CD4-positive, alpha-beta T cell treated with Interleukin-17A for 4 hours (primary cell): ENCODE measurements around the gene FSHR.

Experiments used
- DNase-seq: peaks from one replicate; pipeline ENCODE4 v3.0.0-alpha.2; 2020; ENCODE audit warnings: mixed read lengths

FSHR gene

DNA sequence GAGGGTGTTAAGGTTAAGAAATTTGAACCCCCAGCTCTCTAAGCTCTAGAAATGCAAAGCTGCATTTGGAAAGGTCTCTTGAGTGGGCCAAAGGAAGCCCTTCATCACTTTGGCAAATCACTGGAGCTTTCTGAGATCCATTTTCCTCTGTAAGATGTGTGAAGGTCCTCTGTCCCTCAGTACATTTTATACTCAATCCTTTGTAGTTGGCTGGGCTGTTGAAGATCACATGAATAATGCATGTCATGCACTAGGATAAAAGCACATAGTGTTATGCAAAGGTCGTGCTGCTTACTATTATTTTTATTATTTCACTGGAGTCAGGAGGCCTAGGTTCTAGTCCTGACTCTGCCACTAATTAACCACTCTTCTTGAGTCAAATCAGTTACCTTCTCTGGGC is 124.9 kb downstream of the FSHR start:
- DNase-seq, result no peak

DNA sequence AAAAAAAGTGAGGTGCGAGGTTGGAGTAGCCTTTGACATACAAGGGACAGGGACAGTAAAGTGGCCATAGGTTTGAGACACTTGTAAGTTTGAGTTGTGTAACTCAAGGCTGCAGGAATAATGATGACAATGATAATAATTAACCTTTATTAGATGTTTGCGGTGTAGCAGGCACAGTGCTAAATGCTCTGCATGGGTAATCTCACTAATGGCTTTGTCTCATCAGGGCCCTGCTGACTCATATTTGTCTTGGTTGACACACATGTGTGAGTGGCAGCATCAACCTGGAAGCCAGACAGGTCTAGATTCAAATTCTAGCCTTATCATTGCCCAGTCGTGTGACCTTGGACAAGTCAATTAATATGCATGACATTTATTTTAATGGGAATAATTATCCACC is 126.2 kb downstream of the FSHR start:
- DNase-seq, result no peak

DNA sequence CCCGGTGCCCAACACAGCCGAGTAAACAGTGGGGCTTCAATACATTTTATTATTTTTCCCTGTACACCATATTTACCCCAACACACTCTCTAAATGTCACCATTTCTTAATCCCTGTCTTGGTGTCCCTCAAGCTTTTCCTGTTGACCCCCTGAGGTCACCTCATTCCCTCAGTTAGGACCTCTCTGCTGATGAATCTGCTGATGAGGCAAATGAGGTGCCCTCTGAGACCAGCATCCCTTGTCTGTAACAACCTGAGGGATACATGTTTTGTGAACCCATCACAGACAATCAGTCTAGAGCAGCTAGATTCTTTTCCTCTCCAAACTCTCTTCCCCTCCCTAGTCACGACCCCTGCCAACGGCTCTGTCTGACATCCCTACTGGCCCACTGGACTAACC is 127.6 kb downstream of the FSHR start:
- no peak for DNase-seq

DNA sequence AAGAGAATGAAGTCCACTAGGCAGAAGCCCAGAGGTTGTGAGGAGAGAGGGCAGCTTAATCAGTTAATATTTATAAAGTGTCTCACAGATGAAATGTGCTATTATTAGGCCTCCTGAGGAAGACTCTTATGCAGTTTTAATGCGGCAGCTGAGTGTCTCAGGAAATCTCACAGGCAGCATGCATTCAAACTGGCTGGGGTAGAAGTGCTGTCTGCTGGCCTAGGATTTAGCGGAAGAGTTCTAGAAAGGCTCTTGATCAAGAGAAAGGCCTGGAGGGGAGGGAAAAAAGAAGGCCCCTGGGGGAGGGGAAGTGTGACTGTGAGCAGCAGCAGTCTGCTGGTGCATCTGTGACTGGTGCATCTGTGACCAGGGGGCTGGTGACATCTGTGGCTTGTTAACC is 133.0 kb downstream of the FSHR start:
- no peak for DNase-seq

DNA sequence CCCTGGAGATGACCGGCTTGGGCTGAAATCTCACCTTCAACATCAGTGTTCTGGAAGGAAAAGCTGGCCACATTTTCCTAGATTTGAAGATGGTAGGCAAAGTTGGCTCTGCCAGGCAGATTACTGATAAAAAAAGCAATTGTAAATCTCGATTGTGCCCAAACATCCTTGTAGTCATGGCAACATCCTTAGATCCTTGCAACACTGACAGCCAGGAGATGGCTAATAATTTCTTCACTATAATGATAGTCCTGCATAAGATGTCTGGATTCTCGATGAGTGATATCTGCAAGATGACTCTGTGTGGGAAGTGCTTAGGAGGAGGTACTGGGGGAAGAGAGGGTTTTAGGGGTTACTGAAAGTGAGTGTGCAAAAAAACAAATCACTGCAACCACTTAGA is 149.1 kb downstream of the FSHR start:
- no peak for DNase-seq

DNA sequence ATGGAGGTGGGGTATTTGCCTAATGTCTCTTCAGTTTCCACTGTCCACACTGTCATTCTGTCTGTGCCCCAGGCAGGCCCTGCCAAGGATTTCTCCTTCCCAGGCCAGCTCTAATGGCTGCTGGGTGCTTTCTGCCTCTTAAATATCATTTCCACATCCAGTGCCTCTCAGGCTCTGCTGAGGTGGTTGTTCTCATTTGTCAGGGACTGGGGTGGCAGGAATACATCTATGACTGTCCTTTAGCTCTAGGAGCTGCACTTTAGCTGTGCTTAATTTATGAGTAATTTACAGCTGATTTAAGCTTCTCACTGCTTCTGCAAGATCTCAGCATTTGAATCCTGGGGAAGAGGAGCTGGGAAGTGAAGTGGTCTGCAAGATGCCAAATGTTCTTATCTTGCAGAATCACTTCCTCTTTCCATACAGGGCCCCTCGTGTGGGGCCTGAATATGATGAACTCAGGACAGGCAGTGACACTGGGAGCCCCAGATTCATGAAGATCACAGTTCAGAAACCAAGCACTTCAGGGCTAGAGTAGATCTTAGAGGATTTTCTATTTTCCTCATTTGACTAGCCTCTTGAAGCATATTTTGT is 150.2 kb downstream of the FSHR start:
- no peak for DNase-seq

DNA sequence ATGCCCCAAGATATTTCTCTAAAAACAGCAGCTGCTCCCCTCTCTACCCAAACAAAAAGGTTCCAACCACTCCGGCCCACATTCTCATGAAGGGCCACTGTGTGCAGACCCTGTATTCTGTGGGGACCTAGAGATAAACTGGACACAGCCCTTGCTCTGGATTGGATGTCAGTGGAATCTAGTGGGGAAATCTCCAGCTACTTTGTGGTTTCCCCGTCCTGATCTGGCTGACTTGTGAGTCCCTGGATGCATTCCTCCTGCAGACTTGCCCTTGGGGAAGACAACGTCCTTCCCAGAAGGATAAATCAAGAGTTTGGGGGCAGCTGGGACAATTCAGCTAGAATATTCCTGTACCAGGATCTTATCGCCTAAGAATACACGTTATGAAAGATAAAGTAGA is 151.1 kb downstream of the FSHR start:
- no peak for DNase-seq

DNA sequence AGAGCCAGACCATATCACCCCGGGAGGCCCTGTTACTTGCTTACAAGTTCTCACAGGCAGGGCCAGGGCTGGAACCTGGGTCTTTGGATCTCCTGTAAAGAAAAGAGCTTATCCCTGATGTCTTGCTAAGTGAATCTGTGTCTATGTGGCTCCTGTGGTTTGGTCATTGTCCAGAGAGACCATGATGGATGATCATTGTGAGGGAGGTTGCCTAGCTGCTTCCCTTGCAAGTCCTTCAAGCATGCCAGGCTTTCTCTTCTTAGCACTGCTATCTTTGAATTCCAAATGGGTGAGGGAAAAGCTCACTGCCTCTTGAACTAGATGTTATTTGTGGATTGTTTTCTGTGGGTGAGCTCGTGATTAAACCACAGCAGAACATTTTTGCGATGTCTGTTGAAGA is 151.6 kb downstream of the FSHR start:
- DNase-seq, result no peak

DNA sequence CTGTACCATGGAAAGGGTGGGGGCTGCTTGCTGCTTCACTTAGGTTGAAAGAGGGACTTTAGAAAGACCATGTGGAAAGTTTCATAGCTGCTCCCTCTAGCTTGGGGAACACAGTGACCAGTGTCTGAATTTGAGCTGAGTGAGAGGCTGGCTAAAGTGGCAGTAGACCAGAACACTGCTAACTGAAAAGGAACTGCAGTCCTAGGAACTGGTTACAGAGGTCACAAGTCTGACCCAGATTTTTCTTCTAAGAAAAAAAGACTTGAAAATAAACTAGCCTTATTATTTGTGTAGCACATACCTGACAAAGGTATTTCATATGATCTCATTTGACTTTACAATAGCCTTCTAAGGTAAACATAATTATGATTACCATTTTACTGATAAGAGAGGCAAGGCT is 153.6 kb downstream of the FSHR start:
- no peak for DNase-seq

DNA sequence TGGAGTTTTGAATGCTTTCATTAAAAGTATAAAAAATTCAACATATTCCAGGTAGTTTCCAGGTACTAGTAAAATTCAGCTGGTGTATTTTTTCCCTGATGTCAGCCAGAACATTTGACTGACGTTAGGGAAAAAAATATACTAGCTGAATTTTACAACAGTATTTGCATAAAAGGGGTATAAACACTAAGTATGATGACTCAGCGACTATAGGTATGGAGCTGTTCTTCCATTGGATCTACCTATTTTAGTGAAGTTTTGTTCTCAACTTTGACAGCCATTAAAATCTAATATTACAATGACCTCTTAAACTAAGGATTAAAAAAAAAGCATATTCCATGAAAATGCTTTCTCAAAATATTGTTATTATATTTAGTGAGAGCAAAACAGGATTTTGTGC is 155.9 kb downstream of the FSHR start:
- no peak for DNase-seq

DNA sequence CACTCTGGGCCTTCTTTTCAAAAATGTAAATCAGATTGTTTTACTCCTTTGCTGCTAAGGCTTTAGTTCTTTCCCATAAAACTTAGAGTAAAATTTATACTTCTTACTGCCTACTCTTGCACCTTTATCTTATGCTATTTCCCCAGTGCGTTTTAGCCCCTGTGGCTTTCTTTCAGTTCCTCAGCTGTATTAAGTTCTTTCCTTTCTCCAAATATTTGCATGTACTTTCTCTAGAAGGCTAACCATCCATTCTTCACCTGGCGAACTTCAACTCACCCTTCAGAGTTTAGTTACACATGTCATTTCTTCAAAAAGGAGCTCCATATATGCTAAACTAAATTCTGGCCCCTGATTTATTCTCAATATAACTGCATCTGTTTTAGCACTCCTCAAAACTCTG is 160.7 kb downstream of the FSHR start:
- no peak for DNase-seq

DNA sequence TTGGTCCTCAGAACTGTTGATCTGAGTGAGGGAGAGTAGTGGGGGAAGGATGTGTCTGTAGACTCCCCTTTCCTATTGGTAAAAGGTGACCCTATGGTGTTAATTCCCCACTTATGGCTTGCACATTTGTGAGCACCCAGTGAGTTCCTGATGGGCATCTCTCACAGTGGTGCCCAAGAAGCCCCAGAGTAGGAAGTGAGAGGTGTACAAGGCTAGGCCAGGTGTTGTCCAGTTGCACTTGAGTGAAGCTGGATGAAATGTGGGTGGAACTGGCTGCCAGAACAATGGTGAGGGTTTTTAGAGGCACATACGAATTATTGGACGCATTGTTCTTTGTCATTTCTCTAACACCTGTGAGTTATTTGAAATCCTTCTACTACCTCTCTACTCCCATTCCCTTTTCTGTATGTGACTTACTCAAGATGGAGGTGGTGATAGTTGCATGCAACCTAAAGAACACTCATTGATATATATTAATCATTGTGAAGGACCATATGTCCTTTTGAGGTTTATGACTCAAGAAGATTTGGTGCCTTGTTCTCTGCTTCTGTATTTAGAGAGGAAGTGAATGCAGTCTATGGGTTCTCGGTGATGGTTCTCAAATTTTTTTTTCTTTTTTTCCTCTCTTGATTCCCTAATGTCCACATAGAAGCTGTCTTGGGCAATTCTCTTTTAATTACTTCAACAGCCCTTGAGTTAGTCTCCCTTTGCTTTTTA is 162.7 kb downstream of the FSHR start:
- no peak for DNase-seq

DNA sequence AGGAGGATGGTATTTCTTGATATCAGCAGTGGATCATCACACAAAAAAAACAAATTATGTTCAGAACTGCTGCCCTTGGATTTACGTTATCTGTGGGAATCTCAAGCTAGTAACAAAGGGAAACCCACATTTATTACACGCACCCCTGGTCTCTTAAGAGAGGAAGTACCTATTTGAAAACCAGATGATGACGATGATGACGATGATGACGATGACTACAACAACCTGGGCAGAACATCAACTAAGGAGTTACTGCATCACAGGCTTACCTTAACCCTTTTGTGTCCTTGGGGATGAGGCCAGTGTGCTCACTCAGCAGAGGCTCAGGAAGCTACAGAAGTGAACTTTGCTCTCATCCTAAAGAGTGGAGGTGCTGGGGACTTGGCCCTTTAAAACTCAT is 169.4 kb downstream of the FSHR start:
- no peak for DNase-seq

DNA sequence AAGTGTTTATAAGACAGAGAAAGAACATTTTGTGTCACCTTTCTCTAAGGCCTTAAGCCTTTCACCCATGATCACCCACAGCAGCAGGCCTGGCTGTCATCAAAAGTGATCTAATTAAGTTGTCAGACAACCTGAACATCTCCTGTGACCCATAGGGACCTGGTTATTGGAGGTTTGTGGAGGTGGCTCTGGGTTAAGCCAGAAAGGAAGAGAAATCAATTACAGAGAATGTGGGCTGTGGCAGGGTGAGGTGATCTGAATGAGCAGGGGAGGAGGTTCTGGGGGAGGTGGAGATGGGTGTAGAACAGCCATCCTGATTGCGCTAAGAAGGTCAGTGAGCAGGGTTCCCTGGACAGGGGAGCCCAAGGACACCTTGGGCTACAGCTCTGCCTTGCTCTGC is 170.8 kb downstream of the FSHR start:
- DNase-seq, result no peak

DNA sequence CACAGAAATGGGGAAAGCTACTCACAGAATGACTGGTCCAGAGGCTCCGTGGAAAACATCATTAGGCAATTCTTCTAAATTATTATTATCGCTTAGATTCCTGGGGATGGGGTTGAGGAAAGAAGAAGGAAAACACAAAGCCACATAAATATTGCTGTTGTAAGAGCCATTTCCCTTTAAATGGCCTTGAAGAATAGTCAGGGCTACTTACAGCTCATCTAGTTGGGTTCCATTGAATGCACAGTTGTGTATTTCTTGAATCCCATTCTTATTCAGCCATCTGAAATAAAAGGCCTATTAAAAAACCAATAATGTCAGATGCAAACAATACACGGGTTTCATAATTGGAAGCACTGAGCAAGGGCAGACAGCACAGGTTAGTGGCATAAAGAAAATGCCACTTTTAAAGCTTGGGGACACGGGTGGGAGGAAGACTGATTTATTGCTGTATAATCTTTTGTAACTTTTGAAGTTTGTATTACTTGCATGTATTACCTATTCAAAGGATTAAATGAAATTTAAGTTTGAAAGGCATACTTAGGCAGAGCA is 171.4 kb downstream of the FSHR start:
- DNase-seq, result no peak

DNA sequence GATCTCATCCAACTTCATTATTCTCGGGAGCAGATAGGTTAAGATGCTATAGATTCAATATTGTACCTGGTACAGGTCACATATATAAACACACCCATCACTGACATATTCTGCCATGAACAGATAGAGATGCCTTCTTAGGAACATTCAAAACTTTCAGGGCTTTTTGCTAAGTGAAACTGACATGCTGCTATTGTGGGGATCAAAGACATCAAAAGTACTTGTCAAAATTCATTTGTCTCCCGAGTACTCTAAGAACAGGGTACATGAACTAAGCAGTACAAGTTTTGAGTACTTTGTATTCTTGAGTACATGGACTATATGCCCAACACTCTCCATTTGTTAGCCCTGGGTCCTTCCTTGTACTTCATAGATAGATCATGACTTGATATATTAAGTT is 173.5 kb downstream of the FSHR start:
- no peak for DNase-seq

DNA sequence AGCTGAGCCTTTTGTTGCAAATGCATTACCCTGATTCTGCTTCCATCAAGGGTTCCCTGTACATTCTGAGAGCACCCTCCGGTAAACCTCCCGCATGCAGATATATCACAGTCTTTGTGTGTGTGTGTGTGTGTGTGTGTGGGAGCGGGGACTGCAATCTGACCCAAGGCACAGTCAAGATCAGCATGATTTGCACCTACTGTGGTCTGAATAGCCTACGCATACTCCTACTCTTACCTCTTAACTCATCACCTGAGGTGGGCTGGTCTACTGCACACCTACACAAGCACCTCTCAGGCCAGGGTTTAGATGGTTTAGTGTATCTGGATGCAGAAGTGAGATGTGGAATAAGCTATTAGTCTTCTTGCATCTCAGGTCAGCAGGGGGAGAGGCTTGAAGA is 174.6 kb downstream of the FSHR start:
- DNase-seq, result no peak

DNA sequence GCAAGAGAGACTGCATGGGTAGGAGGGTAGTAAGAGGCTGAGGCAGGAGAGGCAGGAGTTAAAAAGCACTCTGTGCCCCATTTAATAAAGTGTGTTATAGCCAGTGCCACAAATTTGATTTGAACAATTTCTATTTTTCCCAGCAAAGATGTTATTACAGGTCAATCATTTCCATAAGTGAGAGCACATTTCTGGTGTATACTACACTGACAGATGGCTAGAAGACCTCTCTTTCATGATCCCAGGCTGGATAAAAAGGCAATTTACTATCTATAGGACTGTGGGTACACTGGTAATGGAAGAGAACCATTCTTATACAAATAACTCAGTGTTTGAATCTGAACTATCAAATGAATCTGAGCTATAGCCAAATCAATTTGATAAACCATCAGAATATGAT is 176.2 kb downstream of the FSHR start:
- DNase-seq, result no peak

DNA sequence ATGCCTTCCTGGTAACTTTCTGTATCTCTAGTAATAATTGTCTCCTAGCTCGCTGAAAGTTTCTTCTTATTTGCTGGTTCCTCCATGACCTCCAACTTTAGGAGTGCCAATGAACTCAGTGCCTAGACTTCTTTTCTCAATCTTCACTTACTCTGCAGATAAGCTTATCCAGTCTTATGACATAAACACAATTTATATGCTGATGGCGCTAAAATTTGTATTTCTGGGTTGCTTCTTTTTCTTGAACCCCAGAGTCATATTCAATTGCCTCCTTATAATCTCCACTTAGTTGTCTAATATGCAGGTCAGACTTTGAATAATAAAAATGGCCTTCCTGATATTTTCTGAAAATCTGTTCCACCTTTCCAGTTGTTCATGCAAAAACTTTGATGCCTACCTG is 182.5 kb downstream of the FSHR start:
- DNase-seq, result no peak

DNA sequence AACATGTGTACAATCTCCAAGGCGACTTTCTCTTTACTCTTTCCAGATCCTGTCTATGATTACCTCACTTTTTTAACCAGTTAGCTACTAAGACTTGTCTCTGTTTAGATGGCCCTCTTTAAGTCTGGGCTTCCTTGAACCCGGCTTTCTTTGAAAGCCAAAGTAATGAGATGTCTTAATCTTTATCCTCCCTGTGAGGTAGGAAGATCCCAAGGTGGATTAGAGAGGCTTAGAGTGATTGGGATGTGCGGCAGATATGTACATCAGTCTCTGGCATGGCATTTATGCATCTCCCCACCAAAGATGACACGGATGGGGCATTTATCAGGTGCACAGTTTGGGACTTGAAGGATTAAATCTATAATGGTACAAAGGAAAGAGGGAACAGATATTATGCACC is 186.3 kb downstream of the FSHR start:
- no peak for DNase-seq

DNA sequence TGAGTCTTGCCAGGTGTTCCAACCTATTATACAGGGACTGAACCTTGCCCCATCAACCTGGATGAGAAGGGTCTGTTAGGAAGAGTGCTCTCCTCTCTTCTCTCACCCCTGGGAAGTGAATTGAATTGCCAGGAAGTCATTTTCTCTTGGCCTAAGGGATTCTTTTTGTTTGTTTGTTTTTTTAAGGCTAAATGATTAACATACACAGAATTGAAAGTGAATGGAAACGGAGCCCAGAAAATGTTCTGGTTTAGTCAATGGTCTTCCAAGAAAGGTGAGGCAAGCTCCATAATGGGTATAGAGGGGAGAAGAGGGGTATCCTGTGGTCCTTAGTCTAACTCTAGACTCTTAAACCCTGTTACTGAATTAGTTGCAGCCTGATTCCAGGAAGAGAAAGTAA is 189.1 kb downstream of the FSHR start:
- no peak for DNase-seq

DNA sequence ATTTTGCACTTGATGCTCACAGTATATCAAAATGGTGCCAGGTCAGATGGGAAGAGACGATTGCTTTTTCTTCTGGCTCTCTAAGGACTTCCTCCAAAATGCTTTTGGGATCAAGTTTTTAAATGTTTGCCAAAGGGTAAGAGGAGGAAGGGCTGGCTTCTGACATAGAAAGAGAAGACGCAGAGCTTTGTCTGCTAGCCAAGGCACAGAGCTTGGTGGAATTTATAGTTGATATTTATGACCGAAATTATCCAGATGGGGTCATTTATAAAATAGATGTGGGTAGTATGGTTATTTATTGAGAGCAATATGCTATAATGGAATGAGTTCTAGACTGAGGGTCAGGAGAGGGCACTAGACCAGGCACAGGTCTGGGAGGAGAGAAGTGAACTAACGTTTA is 193.3 kb downstream of the FSHR start:
- DNase-seq, result no peak

DNA sequence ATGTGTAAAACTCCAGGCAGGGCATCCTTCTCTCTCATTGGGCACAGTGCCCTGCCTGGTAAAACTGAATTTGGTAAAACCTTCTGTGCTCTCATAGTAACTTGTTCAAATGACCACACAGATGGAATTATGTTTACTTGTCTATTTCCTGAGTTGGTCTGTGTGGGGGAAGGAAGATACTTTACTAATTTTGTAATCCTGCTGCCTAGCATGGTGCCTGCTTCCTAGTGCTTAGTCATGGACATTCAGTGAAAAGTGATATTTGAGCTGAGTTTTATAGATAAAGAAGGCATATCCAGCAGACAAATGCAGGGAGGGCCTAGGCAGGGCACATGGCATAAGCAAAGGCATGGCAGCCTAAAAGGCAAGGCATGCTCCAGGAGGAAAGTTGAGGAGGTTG is 199.4 kb downstream of the FSHR start:
- no peak for DNase-seq

DNA sequence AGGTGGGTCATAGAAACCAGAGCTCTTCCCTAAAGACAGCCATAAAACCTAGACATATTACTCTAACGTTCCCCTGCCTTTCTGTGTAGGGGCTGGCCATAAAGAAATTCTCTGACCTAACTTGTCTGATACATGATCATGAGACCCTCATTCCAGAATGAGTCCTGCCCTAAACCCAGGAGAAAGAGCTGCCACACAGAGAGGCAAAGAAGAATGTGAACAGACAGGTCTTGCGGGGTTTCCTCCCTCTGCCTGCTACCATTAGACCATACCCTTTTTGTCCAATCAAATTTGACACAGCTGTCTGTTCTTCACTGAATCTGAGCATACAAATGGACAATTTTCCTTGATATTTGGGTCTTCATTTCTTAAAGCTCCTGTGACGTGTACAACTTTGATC is 200.0 kb downstream of the FSHR start:
- DNase-seq, result no peak

DNA sequence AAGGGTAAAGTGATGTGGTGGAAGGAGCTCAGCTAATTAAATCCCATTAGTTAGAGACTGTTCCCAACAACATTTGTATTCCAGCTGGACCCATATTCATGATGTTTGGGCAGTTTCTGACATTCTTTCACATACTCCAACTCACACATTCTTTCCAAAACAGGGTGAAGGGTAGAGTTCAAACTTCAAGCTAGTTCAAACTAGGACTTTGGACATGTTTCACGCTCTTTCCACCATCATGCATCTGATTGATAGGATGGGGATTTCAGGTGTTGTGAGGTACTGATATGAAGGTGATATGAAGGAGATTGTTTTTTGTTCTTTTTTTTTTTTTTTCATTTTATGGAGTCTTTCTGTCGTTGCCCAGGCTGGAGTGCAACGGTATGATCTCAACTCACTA is 201.7 kb downstream of the FSHR start:
- no peak for DNase-seq
